Activated CD8-positive, alpha-beta memory T cell treated with anti-CD3 and anti-CD28 coated beads for 24 hours (primary cell): ENCODE measurements around the gene JAGN1.
"Not testable (repeated sequence)": the region's sequence is repeated elsewhere in the genome, so short reads cannot be mapped to it uniquely, and the experiment has no call there.

Experiments used
- DNase-seq: peaks from one replicate; pipeline ENCODE4 v3.0.0-alpha.2; 2020

Gene JAGN1

GRCh38 chr3:9899289-9899791, 8.9 kb downstream of the JAGN1 start:
- no peak for DNase-seq

DNA sequence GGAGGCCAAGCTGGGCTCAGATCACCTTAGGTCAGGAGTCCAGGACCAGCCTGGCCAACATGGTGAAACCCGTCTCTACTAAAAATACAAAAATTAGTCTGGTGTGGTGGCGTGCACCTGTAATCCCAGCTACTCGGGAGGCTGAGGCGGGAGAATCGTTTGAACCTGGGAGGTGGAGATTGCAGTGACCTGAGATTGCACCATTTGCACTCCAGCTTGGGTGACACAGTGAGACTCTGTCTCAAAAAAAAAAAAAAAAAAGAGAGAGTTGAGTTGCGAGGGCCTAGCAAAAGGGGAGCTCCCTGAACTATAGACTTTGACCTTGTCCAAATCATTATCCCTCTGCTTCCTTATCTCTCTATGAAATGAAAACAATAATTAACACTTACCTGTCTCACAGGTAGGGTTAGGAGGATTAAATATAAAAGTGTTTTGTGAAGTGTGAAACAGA, 10.6 kb downstream of the JAGN1 start:
- not testable (repeated sequence) for DNase-seq

DNA sequence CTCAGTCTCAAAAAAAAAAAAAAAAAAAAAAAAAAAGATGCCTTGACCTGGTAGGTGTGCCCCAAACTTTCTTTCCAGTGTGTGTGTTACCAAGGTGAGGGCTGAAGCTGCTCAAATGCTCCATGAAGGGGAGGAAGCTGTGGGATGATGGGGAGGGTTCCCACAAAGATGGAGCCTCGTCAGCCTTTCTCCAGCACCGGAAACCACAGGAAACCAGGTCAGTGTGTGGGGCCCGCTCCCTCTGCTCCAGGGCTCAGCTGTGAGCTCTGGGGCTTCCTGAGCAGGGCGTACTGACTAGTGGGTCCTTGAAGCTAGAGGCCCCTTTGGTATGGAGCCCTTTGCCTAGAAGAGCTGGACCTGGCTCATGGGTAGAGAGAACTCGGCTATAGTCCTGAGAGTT, 11.6 kb downstream of the JAGN1 start:
- peak; percentile 64 for DNase-seq

DNA sequence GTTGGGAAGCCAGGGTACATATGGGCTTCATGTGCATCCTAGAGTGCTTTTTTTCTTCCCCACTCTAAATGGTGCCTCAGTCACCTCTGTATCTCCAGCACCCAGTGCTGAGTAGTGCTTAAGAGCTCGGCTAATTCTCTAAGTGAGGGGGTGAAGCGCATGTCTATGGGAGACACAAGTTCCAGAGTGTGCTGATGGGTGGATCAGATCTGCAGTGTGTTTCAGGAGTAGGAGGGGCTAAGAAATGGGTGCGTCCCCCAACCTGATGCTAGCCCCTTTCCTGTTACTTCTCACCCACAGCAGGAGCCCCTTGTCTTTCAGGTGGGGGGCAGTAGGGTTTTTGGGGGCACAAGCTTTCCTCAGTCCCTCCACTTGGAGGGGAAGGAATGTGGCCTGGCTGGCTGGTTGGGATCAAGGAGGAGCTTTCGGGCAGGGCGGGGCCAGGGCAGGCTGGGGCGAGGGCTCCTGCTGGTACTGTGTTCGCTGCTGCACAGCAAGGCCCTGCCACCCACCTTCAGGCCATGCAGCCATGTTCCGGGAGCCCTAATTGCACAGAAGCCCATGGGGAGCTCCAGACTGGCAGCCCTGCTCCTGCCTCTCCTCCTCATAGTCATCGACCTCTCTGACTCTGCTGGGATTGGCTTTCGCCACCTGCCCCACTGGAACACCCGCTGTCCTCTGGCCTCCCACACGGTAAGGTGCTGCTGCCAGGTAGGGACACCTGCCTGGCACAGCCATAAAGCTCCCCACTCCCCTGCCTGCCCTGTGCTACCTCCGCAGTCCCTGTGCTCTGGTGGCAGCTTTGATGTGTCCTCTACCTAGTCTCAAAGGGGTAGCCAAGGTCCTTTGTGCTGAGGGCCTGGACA, 12.2 kb downstream of the JAGN1 start, which contains the start of gene IL17RE:
TSS of gene IL17RE (plus strand) at position 477 of the 866 bp plus-strand sequence. CDS start at position 562, 85 bp downstream.
- peak; percentile 61 for DNase-seq

DNA sequence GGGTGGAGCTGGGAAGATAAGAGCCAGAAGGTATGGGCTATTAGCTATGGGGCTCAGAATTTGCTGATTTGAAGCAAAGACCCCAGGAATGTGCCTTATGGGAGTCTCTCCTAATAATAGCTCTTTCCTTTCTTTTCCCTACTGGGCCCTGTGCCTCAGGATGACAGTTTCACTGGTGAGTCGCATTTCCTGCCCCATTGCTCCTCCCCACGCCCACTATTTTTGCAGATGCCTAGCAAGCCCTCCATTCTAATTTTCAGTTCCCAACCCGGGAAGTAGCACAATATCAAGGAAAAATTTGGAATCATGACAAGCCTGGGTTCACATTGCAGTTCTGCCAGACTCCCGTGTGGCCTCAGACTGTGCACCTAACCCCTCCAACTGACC, 12.8 kb downstream of the JAGN1 start:
- DNase-seq: no peak

- no peak for DNase-seq
Observed at GRCh38 chr3:9903904-9904303, 13.5 kb downstream of the JAGN1 start.

GRCh38 chr3:9906480-9906879, 16.1 kb downstream of the JAGN1 start:
- DNase-seq: no peak

- no peak for DNase-seq
Observed at GRCh38 chr3:9908286-9908685, 17.9 kb downstream of the JAGN1 start.

- DNase-seq: no peak
Observed at GRCh38 chr3:9909221-9910013, 19.0 kb downstream of the JAGN1 start.

DNA sequence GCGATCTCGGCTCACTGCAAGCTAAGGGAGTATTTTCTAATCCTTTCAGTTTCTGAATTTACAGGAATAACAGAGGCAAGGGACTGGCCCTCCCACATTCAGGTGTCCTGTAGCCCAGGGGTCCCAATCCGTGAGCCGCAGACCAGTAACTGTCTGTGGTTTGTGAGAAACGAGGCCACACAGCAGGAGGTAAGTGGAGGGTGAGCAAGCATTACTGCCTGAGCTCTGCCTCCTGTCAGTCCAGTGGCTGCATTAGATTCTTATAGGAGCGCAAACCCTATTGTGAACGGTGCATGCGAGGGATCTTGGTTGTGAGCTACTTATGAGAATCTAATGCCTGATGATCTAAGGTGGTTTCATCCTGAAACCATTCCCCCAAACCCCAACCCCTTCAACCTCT, 21.5 kb downstream of the JAGN1 start:
- no peak for DNase-seq

GRCh38 chr3:9912294-9912935, 22.0 kb downstream of the JAGN1 start:
- no peak for DNase-seq

- DNase-seq: no peak
Observed at GRCh38 chr3:9913601-9914000, 23.2 kb downstream of the JAGN1 start.

DNA sequence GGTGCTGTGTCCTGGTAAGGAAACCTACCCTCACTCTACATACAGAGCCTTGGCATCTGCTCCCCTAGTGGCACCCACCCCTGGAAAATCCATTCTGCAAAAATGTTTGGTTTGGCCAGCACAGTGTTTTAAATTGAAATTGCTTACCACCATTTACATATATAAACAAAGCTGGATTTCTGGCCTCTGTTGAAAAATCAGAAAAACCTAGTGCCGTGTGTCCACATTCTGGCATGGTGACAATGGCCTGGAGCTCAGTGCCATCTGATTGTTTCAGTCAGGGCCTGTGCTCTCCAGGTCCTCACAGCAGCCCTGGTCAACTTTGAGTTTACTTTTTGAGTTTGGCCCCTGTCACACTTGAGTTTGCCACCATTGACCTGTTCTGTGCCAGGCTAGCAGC, 23.6 kb downstream of the JAGN1 start:
- DNase-seq: no peak

GRCh38 chr3:9914559-9915253, 24.3 kb downstream of the JAGN1 start:
- no peak for DNase-seq

DNA sequence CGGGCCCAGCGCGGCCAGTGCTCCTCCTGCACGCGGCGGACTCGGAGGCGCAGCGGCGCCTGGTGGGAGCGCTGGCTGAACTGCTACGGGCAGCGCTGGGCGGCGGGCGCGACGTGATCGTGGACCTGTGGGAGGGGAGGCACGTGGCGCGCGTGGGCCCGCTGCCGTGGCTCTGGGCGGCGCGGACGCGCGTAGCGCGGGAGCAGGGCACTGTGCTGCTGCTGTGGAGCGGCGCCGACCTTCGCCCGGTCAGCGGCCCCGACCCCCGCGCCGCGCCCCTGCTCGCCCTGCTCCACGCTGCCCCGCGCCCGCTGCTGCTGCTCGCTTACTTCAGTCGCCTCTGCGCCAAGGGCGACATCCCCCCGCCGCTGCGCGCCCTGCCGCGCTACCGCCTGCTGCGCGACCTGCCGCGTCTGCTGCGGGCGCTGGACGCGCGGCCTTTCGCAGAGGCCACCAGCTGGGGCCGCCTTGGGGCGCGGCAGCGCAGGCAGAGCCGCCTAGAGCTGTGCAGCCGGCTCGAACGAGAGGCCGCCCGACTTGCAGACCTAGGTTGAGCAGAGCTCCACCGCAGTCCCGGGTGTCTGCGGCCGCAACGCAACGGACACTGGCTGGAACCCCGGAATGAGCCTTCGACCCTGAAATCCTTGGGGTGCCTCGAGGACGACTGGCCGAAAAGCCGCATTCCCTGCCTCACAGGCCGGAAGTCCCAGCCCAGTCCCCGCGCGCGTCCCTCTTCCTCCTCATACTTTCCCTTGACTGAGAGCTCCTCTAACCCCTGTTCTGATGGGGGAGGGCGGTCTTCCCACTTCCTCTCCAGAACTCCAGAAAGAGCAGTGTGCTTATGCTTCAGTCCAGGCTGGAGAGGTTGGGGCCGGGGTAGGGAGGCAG, 25.1 kb downstream of the JAGN1 start:
- peak; percentile 77 for DNase-seq

DNA sequence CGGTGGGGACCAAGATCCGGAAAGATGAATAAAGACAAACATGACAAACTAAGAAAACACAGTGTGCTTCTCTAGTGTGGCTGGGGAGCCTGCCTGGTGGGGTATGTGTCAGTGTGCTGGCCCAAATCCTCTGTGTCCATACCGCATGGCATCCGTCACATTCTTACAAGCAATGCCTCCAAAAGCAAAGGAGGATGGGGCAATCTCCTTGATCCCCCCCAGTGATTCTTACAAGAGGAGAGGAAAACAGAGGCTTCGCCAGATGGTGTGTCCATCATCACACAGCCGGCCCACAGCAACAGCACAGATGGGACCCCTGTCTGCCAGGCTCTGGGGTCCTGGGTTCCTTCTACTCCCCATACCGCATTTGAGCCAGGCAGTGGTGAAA, 25.9 kb downstream of the JAGN1 start:
- no peak for DNase-seq

- peak; percentile 73 for DNase-seq
Observed at GRCh38 chr3:9916734-9917680, 26.6 kb downstream of the JAGN1 start, which contains the start of gene IL17RC. TSS of gene IL17RC (plus strand) at chr3:9917098. CDS start at chr3:9917316, 218 bp downstream.

DNA sequence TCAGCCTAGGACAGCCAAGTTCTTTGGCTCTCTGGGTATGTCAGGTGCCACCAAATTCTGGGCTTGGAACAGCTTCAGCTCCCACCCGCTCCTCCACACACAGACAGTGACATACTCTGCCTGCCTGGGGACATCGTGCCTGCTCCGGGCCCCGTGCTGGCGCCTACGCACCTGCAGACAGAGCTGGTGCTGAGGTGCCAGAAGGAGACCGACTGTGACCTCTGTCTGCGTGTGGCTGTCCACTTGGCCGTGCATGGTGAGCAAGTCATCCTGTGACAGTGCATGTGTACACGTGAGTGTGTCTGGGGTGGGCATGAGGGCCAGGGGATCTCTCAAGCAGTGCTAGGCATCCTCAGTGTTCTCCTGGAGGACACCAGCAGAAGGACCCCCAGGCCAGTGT, 27.4 kb downstream of the JAGN1 start:
- no peak for DNase-seq

DNA sequence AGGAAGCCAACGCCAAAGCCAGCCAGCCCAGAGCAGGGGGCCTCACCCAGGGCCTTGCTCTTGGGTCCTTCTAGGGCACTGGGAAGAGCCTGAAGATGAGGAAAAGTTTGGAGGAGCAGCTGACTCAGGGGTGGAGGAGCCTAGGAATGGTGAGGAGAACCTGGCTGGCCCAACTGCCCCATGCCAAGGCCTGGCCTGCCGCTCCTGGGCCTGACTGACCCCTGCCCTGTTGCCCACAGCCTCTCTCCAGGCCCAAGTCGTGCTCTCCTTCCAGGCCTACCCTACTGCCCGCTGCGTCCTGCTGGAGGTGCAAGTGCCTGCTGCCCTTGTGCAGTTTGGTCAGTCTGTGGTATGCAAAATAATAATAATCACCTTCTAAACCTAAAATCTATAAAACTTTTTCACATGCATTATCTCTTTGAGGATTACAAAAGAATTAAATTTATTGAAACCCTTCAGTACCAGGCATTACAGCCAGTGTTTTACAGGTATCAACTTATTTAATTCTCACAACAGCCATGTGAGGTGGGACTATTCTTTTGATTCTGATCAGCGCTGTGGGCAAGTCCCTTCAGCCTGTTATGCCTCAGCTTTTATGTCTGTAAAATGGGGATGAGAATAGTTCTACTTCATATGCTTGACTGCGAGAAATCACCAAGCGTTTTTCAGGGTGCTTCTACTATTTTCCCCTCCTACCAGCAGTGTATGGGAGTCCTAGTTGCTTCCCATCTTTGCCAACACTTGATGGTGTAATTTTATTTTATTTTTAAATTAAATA, 28.0 kb downstream of the JAGN1 start:
- no peak for DNase-seq
